Gastroesophageal sphincter (tissue), 3 donors: ENCODE data around the gene MYH14.

ENCODE experiments used
- CTCF ChIP-seq, 4 experiments: fragments of 200-600 bp in 2 of 4; fragments of 450-650 bp in 2 of 4; sonication (generic) in 1 of 4; IDR thresholded peaks; one replicate each; pipeline ENCODE4 v1.5.1; 2017 to 2019; ENCODE audit warnings: antibody characterized with exemption in 4 of 4, mild to moderate bottlenecking in 2 of 4, moderate library complexity in 2 of 4
- POLR2A ChIP-seq, 2 donors: fragments of 450-650 bp; IDR thresholded peaks; one replicate each; pipeline ENCODE4 v1.6.1; 2017; ENCODE audit warnings: antibody characterized with exemption in 2 of 2, mild to moderate bottlenecking in 2 of 2, moderate library complexity in 1 of 2
- POLR2AphosphoS5 ChIP-seq: sonication (generic); formaldehyde crosslinking; IDR thresholded peaks from one replicate; pipeline ENCODE4 v1.6.1; 2017; ENCODE audit warnings: antibody characterized with exemption

GRCh38 chr19:50328873-50329145 lies 125.4 kb downstream of the MYH14 start:
- TF ChIP-seq POLR2AphosphoS5 (no peak), CTCF (IDR thresholded peaks at IDR 0.05) (peak in 2 of 4 experiments; percentile 0 to 29), POLR2A (IDR thresholded peaks at IDR 0.05) (no peak)
